Right hindlimb (tissue), 1 donor: Measurements from ENCODE around the gene ADSS2.

ENCODE experiments used
- DNase-seq: peaks from one replicate; pipeline ENCODE4 v3.0.0-alpha.2; 2018

ADSS2 gene

GRCh38 chr1:244362476-244362875 lies 89.2 kb downstream of the ADSS2 start:
- DNase-seq: no peak

- DNase-seq: no peak
Observed at GRCh38 chr1:244361764-244362473, 89.8 kb downstream of the ADSS2 start.
